Measurements from ENCODE around the gene CIRBP. TPM values are rescaled to one million over a fixed set of nuclear protein-coding genes. Genes with fewer than 3 reads are reported as not detected.
"Not testable (repeated sequence)": the region's sequence is repeated elsewhere in the genome, so short reads cannot be mapped to it uniquely, and the experiment has no call there.

The CIRBP gene
- total RNA-seq, 1 donor, result 245 TPM

GRCh38 chr19:1313695-1314613 lies 44.8 kb downstream of the CIRBP start:
- DNase-seq (ENCODE audit: low read depth), result no peak
- no peak for TF ChIP-seq CTCF (IDR thresholded peaks at IDR 0.05; ENCODE audit: insufficient read depth, low read length)
- no peak overlapping the region for H3K4me3 ChIP-seq (ENCODE audit: low read depth, low read length)

GRCh38 chr19:1315470-1316166 lies 46.5 kb downstream of the CIRBP start:
- no peak overlapping the region for H3K4me3 ChIP-seq (ENCODE audit: low read depth, low read length)

GRCh38 chr19:1316466-1316865 lies 47.3 kb downstream of the CIRBP start:
- TF ChIP-seq CTCF (IDR thresholded peaks at IDR 0.05; ENCODE audit: insufficient read depth, low read length), result no peak
- no peak for DNase-seq (ENCODE audit: low read depth)
- H3K4me3 ChIP-seq (ENCODE audit: low read depth, low read length), result no peak overlapping the region

More at GRCh38 chr19:1315470-1316166, 46.5 kb downstream of the CIRBP start:
- peak; percentile 37 for DNase-seq (ENCODE audit: low read depth)
- peak; percentile 55 for TF ChIP-seq CTCF (IDR thresholded peaks at IDR 0.05; ENCODE audit: insufficient read depth, low read length)

- H3K4me3 ChIP-seq (ENCODE audit: low read depth, low read length), result no peak overlapping the region
- TF ChIP-seq CTCF (IDR thresholded peaks at IDR 0.05; ENCODE audit: insufficient read depth, low read length), result no peak
- no peak for DNase-seq (ENCODE audit: low read depth)
Observed at GRCh38 chr19:1317274-1318003, 48.3 kb downstream of the CIRBP start.

- no peak for TF ChIP-seq CTCF (IDR thresholded peaks at IDR 0.05; ENCODE audit: insufficient read depth, low read length)
- DNase-seq (ENCODE audit: low read depth), result no peak
- H3K4me3 ChIP-seq (ENCODE audit: low read depth, low read length), result no peak overlapping the region
Observed at GRCh38 chr19:1318678-1319471, 49.7 kb downstream of the CIRBP start.

- not testable (repeated sequence) for DNase-seq (ENCODE audit: low read depth); H3K4me3 ChIP-seq (ENCODE audit: low read depth, low read length)
Observed at GRCh38 chr19:1320282-1320650, 51.1 kb downstream of the CIRBP start.

Measured in fibroblast of the aortic adventitia (primary cell).